ENCODE measurements around the gene GPATCH4.
A peak's percentile ranks its signal among the peaks of the same experiment; 100 is the strongest.
"Not testable (repeated sequence)": the region's sequence is repeated elsewhere in the genome, so short reads cannot be mapped to it uniquely, and the experiment has no call there.

Gene GPATCH4

DNA sequence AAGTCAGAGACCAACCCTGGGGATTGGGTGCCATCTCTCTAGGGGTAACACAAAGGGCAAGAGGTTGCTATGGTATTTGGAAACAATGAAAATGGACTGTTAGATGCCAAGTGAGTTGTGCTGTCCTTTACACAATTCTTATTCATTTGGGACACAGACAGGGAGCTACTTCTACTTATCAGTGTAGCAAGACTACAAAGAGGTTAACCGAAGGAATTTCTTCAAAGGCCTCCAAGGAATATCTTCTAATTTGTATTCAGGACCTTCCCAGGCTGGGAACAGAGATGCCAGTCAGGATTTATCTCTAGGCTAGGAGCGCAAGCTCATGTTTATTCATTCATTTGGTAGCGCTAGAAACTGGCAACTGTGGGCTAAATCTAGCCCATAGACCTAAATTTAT is 7.1 kb downstream of the GPATCH4 start:
- no peak for DNase-seq

DNA sequence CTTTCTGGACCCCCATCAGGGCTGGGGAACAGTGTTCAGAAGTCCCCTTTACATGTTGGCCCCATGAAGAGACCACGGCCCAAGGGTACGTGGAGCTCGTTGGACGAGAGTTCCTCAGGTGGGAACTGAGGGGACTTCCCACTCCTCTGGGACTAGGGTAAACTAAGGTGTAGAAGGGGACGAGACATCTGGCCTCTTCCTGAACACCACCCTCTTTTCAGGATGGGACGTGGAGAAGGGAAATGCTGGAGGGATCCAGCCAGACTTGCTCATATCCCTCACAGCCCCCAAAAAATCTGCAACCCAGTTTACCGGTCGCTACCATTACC is 7.7 kb downstream of the GPATCH4 start:
- DNase-seq: no peak

DNA sequence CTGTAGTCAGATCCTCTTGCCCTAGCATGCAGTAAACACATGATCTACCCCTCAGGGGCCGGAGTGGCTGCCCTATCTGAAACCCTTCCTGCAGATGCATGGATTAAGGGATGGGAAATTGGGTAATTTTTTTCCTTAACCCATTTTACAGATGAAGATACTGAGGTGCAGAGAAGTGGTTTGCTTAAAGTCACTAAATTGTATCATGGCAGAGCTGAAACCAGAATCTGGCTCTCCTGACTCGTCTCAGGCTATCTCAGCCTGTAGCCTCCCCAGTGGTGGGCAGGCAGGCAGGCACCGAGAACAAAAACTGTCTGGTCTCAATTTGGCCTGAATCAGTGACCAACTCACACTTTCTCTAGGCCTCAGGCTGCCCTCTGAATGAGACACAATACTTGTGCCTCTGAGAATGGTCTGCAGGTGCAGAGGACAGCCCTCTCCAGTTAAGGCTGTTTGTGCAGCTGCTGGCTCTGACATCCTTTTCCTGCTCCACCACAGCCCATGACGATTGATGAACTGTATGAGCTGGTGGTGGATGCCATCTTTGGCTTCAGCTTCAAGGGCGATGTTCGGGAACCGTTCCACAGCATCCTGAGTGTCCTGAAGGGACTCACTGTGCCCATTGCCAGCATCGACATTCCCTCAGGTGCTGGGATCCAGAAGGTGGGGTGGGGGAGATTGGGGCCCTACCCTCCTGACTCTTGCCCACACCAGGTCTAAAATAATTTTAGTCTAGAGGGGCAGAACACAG is 8.2 kb downstream of the GPATCH4 start:
- DNase-seq: no peak

DNA sequence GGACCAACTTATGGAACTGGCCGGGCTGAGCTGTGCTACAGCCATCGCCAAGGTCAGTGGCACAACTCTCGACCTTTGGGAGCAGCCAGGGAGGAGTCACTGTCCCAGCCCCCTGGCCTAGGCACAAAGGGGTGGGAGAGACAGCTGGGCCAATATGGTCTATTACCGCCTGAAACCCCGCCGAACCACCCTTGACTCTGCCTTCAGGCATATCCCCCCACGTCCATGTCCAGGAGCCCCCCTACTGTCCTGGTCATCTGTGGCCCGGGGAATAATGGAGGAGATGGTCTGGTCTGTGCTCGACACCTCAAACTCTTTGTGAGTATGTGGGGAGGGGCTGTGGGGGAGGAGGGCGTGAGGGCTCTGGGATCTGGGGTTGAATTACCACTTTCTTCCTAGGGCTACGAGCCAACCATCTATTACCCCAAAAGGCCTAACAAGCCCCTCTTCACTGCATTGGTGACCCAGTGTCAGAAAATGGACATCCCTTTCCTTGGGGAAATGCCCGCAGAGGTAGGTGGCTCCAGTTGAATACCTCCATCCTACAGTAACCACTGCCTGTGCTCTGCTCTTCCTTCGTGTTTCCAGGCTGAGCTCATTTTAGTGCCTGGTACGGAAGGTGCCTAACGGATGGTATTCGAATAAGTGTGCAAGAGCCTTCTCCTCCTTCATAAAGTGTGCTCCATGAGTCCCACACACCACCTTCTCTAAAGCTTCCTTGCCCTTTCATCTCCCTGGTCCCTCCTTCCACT is 8.9 kb downstream of the GPATCH4 start:
- peak in 1 of 2 experiments; percentile 30 for DNase-seq

DNA sequence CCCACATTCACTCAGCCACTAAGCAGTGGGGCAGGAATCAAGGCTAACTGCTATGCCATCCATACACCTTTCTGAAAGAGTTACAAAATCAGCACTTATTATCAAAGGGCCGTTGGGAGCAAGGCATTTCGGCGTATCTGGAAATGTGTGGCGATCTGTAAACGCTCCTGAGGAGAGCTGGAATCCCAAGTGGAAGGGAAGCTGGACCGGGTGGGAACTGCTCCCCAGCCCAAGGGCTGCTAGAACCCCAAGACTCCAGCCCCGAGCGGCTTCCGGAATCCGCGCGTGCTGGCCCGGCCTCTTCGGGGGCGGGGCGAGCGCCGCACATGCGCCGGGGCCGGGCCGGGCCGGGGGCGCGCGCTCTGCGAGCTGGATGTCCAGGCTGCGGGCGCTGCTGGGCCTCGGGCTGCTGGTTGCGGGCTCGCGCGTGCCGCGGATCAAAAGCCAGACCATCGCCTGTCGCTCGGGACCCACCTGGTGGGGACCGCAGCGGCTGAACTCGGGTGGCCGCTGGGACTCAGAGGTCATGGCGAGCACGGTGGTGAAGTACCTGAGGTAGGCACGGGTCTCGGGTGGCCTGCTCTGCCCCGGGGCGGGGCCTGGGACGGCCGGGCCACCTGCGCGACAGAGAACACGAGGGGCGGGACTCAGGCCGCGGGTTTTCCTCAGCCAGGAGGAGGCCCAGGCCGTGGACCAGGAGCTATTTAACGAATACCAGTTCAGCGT is 9.7 kb downstream of the GPATCH4 start, which contains the start of gene NAXE:
NAXE (plus strand) TSS at position 345 of the 726 bp plus-strand sequence; CDS start at position 374, 29 bp downstream.
- DNase-seq: peak; percentile 61 to 74

DNA sequence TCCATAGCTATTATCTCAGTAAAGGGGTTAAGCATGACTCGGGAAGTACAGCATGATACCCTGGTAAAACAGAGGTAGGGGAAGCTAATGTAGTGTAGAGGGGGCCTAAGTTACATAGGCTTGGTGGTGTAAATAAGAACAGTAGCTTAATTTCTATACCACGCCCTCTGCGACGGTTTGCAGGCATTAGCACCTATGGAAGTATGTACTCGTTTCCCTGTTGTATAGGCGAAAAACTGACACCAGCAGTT is 10.2 kb downstream of the GPATCH4 start:
- DNase-seq: no peak

DNA sequence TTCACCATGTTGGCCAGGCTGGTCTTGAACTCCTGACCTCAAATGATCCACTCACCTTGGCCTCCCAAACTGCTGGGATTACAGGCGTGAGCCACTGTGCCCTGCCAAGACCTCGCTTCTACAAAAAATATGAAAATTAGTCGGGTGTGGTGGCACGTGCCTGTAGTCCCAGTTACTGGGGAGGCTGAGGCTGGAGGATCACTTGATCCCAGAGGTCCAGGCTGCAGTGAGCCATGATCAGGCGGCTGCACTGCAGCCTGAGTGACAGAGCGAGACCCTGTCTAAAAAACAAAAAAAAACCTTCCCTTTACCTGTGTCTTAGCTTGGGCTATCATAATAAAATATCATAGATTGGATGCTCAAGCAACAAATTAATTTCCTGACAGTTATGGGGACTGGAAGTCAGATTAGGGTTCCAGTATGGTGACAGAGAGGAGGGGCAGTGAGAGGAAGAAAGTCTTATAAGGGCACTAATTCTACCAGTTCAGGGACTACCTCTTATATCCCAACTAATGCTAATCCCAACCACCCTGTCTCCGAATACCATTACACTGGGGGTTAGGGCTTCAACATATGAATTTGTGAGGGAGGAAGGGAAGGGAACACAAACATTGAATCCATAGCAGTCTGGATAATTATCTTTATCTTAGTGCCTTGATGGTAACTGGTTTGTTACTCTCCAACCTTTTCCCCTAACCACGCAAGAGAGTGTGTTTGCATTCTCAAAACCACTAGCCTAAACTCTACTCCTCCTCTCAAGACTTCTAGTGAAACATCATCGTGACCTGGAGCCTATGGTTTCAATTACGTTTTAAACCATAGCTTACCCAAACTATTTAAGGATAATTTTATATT is 10.7 kb downstream of the GPATCH4 start:
- DNase-seq: no peak

DNA sequence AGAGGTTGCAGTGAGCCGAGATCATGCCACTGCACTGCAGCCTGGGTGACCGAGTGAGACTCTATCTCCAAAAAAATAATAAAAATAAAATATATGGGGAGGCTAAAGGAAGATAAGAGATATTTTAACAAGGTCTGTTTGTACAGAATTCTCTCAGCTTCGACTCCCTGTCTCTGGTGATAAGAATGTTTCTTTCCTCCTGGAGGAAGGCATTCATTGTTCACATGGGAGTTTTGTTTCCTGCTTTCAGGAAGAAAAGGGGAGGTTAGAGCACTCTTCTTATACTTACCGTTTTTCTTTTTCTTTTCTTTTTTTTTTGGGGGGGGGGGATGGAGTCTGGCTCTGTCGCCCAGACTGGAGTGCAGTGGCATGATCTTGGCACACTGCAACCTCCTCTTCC is 11.7 kb downstream of the GPATCH4 start:
- no peak for DNase-seq

DNA sequence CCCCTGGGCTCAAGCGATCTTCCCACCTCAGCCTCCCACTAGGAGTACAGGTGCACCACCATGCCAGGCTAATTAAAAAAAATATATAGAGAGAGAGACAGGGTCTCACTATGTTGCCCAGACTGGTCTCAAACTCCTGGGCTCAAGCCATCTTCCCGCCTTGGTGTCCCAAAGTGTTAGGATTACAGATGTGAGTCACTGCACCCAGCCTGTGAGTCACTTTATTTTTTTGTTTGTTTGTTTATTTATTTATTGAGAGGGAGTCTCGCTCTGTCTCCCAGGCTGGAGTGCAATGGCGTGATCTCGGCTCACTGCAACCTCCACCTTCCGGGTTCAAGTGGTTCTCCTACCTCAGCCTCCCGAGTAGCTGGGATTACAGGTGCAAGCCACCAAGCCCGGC is 13.4 kb downstream of the GPATCH4 start:
- not testable (repeated sequence) for DNase-seq

DNA sequence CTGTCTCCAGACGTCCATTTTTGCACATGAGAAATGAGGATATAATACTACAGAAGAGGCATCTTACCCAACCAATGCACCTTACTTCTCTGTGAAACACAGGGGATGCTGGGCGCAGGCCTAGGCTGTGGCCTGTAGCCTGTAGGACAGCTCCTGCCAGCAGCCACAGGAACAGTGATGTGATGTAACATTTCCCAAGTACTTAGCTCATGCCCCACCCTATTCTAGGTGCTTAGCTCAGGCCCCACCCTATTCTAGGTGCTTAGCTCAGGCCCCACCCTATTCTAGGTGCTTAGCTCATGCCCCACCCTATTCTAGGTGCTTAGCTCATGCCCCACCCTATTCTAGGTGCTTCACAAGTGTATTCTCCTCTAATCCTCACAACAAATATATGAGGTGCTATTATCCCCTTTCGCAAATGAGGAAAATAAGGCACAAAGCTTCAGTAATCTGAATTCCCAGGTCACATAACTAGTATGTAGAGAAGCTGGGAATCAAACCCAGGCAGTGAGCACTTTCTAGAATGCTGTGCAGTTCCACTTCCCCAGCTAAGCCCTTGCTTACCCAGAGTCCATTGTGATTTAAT is 14.3 kb downstream of the GPATCH4 start:
- DNase-seq: no peak

DNA sequence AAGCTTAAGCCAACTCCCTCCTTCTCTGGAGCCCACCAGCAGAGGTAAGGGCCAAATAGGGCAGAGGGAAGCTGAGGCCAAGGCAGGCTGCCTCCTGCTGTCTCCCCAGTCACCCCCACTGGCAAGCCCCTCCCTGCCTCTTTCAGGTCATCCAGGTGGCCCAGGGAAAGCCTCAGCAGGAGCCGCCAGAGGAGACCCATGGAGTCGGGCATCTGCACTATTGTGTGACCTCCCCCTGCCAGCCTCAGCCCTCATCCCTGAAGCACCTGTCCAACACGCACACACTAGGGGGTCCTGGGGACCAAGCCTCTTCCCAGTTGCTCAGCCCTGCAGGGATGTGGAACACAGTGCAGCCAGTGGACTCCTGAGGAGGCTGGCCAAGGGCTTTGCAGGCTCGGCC is 15.0 kb downstream of the GPATCH4 start:
- DNase-seq: no peak

DNA sequence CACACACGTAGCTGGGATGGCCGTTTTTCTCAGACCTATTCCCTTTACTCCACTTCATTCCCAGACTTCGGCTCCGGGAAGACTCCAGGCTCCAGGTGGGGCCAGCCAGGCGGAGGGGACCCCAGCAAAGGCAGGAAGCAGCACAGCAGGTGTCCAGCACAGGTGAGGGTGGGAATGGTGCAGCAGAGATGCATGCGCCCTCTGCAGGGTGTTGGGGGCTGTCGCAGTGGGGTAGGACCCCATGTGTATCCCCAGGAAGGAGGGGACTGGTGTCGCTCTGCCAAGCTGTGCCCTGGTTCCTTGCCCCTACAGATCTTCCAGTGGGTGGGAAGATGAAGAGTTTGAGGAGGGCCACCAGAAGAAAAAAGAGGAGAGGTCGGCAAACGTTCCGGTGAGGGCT is 16.5 kb downstream of the GPATCH4 start:
- DNase-seq: no peak

DNA sequence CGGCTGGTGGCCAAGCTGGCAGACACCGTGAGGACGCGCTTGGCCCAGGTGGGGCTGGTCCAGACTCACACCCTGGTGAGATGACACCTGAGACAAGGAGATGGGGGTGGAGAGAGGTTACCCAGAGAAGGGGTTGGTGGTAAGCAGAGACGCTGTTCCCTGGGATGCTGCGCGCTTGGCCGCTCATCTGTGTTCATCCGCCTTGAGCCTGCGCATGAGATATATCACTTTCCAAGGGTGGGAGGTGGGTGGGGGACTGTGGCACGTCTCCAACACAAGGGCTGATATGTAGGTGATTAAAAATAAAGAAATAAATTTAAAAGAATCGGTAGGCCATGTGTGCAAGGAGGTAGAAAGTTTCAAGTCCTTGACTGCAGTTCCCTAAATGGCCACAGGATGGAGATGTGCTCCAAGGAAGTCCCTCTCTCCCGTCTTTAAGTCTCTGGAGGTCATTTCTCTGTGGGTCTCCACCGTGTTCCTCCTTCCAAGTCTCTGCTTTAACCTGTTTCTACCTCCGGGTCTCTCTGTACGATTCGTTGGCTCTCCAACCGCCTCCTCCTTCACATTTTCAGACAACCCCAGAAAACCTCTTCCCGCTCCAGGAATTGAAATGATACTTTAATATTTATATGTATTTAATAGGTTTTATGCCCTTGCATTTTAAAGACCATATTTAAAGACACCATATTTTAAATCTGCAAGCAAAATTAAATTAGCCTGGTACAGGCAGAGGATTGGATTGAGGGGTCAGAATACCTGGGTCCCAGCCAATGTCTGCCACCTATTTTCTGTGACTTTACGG is 17.3 kb downstream of the GPATCH4 start:
- DNase-seq: peak; percentile 60 to 62

DNA sequence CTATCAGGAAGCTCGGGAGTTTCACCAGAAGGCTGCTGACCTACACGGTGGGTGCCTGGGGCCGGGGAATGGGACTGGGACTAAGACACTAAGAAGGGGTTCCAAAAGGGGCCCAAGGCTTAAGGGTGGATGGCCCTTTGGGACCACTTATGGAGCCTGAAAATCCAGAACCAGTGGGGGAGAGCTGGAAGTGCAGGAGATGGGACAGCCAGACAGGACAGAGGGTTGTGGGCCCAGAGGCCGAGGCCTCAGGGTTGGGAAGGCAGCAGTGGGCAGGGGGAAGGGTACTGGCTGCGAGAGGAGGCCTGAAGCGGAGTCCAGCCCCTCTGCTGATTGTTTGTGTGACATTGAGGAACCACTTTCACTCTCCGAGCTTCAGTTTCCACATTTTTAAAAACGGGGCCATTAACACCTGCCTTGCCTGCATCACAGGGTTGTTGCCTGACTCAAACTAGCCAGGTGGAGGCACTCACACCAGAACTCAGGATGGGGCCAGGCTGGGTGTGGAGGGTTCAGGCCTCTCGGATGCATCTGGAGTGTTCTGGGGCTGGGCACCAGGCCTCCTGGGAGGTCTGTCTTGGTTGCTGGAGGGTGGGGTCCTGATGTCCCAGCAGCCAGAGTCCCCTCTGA is 18.8 kb downstream of the GPATCH4 start:
- no peak for DNase-seq

DNA sequence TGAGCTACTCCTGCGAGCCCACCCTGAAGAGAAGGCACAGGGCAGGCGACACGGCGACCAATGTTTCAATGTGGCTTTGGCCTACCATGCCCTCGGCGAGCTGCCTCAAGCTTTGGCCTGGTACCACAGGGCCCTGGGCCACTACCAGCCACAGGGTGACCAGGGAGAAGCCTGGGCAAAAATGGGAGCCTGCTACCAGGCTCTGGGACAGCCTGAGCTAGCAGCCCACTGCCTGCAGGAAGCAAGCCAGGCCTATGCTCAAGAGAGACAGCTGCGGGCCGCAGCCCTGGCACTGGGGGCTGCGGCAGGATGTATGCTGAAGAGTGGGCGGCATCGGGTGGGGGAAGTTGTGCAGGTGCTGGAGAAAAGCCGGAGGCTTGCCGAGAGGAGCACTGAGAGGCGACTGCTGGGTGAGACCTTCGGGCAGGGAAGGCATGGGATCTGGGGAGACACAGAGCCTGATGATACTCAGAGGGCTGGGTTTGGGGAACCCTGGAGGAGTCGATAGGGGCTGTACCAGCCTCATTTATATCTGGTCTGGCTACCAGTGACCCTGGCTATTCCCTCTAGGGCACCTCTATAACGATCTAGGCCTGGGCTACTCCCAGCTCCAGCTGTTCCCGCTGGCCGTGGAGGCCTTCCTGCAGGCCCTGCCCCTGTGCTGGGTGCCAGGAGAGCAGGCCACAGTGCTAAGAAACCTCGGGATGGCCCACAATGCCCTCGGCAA is 19.5 kb downstream of the GPATCH4 start:
- no peak for DNase-seq

DNA sequence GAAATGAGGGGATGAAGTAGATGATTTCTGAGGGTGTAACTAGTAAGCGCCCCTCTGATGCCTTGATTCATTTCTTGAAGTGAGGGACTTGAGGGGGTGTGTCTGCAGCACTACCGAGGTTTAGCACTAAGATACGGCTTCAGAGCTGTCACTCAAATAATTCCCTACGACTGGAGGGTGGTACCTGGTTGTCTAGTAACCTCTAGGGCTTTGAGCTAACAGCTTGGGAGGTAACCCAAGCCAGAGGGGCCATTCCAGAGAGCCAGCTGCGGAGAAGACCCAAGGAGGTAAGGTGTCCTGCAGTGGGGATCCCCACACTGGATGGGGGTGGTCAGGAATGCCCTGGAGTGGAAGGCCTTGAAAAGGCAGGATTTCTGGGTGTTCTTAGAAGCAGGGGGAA is 21.8 kb downstream of the GPATCH4 start, which contains the start of gene TTC24:
TTC24 (plus strand) TSS at position 252 of the 400 bp plus-strand sequence. CDS start 1,642 bp downstream, outside the sequence.
- DNase-seq: no peak

DNA sequence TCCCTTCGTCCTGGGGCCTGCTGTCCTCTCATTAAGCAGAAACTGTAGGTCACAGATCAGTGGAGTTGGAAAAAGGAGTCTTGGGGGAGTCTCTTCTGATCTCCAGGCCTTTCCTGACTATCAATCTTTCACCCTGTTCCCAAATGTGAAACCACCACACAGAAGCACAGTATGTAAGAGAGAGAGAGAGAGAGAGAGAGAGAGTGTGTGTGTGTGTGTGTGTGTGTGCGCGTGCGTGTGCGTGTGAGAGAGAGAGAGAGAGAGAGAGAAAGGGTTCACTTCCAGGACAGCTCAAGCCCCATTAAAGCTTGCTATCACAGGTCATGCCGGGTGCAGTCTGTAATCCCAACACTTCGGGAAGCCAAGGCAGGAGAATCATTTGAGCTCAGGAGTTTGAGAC is 23.2 kb downstream of the GPATCH4 start:
- DNase-seq: no peak

DNA sequence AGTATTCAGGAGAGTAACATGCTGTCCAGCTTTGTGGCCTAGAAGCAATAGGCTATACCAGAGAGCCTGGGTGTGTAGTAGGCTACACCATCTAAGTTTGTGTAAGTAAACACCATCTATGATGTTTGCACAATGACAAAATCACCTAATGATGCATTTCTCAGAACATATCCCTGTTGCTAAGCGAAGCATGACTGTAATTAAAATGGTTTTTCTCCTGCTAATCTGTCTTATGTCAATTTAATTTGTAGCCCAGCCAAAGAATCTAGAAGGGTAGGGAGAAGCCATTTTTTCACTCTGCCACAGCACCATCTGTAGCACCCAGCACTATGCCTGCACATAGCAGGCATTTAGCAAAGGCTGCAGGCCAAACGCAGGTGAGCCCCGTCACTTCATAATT is 23.7 kb downstream of the GPATCH4 start:
- DNase-seq: no peak

DNA sequence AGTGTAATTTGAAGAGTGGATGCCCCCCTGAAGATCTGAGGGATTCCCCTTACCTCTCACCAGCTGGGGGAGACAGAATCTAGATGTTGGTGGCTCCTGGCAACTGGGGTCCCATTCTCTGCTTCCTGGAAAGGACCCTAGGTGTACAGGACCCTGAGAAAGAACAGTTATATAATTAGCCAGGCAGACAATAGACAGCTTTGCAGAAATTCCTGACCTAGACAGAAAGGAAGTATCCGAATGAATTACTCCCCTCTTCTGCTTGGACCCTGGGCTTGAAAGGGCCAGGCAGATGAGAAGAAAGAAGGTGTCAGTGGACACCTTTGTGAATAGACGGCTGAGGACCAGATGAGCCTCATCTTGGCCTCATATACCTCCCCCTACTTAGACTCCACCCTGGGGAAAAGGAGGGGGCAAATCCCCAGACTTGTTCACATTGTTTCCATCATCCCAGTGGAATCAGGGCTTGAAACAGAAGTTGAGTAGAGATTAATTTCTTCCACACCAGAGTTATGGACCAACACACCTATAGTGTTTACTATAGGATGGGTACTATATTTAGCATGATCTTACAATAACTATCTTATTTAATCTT is 27.1 kb downstream of the GPATCH4 start:
- DNase-seq: no peak

DNA sequence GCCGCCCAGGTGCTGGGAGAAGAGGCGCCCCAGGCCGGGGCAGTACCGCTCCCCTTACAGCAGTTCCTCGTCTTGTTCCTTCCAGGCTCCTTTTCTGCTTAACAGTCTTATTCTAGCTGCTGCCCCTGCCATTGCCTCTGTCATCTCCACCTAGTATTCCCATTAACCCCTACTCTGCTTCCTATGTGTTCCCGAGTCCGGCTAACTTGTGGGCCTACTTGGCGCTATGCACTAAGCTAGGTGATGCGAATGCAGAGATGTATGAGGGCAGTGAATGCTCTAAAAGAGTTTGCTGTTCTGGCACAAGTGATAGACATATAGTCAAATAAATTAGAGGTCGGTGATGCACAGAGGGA is 28.6 kb downstream of the GPATCH4 start:
- DNase-seq: no peak
